Esophagus squamous epithelium (tissue), 4 donors: Measurements from ENCODE around the gene PPP2R3B.

Source experiments
- POLR2A ChIP-seq, 4 donors: fragments of 450-650 bp; IDR thresholded peaks; one replicate each; pipeline ENCODE4 v1.6.1; 2017; ENCODE audit warnings: antibody characterized with exemption in 4 of 4, mild to moderate bottlenecking in 4 of 4, moderate library complexity in 3 of 4
- TF ChIP-seq, protein P1 (sequence below), 6 experiments: fragments of 450-650 bp in 4 of 6; fragments of 200-600 bp in 2 of 6; sonication (generic) in 2 of 6; IDR thresholded peaks; one replicate each; pipeline ENCODE4 v1.5.1; 2016 to 2019; ENCODE audit warnings: antibody characterized with exemption in 6 of 6, mild to moderate bottlenecking in 4 of 6, moderate library complexity in 4 of 6

DNA sequence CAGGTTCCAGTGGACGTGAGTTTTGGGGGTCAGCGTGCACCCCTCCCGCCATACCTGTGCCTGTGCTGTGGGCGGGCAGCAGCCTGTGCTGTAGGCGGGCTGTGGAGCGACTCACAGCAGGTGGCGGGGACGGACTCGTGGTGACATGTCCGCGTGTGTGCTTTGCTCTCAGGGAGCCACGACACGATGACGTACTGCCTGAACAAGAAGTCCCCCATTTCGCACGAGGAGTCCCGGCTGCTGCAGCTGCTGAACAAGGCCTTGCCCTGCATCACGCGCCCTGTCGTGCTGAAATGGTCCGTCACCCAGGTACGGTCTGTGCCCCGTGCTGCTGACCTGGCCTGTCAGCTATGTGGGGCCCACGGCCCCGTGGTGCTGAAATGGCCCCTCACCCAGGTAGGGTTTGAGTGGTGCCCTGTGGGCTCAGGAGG is 98.1 kb downstream of the PPP2R3B start:
- no peak for TF ChIP-seq POLR2A (IDR thresholded peaks at IDR 0.05)
- TF ChIP-seq, protein P1, sequence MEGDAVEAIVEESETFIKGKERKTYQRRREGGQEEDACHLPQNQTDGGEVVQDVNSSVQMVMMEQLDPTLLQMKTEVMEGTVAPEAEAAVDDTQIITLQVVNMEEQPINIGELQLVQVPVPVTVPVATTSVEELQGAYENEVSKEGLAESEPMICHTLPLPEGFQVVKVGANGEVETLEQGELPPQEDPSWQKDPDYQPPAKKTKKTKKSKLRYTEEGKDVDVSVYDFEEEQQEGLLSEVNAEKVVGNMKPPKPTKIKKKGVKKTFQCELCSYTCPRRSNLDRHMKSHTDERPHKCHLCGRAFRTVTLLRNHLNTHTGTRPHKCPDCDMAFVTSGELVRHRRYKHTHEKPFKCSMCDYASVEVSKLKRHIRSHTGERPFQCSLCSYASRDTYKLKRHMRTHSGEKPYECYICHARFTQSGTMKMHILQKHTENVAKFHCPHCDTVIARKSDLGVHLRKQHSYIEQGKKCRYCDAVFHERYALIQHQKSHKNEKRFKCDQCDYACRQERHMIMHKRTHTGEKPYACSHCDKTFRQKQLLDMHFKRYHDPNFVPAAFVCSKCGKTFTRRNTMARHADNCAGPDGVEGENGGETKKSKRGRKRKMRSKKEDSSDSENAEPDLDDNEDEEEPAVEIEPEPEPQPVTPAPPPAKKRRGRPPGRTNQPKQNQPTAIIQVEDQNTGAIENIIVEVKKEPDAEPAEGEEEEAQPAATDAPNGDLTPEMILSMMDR (IDR thresholded peaks at IDR 0.05) = no peak
